Fibroblast of lung (primary cell): ENCODE measurements around the gene SLC35G1.

Source experiments
- CTCF ChIP-seq, 2 donors: IDR thresholded peaks in 1 of 2; conservative IDR thresholded peaks in 1 of 2; 1 replicate in 1 of 2; 2 replicates in 1 of 2; pipeline ENCODE4 v1.5.1; 2011 to 2012; ENCODE audit warnings: low read length in 2 of 2, control low read depth in 1 of 2, inconsistent platforms in 1 of 2, low read depth in 1 of 2, mild to moderate bottlenecking in 1 of 2
- EZH2 ChIP-seq: IDR thresholded peaks from 2 replicates; pipeline ENCODE4 v1.5.1; 2012; ENCODE audit warnings: low read length, control low read depth, mild to moderate bottlenecking; ENCODE audit errors: missing control alignments

GRCh38 chr10:93915598-93915997 is 21.8 kb downstream of the SLC35G1 start:
- TF ChIP-seq CTCF (conservative IDR thresholded peaks at IDR 0.05 in 1 of 2, IDR thresholded peaks at IDR 0.05 in 1 of 2; ENCODE audit: low read depth in 1 of 2, low read length in 2 of 2) = no peak
- TF ChIP-seq EZH2 = no peak
